ENCODE results near the gene TGM3. TPM values are rescaled to one million over a fixed set of nuclear protein-coding genes. Genes with fewer than 3 reads are reported as not detected.

Gene TGM3
- total and polyA plus RNA-seq, 12 donors: 0.22 TPM; not detected in 11

DNA sequence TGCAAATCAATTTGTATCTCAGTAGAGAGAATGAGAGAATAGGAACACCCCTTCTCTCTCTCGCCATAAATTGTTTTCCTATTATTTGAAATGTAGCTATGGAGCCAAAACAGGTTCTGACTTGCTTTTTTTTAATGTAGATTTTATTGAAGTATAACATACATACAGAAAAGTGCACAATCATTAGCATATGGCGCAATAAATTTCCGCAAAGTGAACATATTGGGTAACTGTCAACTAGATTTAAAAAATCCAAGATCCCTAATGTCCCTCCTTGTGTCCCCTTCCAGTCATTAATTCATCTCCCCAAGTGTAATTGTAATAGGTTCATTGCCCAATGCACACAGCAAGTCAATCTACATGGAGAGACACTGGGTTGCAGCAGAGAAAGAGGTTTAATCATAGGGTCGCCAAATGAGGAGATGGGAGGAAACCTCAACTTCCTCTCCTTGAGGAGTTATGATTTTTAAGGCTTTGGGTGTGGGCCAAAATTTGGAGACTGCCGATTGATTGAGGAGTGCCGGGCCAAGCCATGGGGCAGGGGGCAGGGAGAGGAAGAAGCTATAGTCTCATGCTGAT is 43.3 kb upstream of the TGM3 start:
- TF ChIP-seq CTCF (IDR thresholded peaks at IDR 0.05): no peak
- WGBS, 2 donors: 67 to 71% methylated on average over 6 of the region's 6 CpGs
- no peaks in the 10 kb centered on the region for H3K36me3 ChIP-seq
- H3K27ac ChIP-seq: no peak overlapping the region
- H3K27me3 ChIP-seq: peaks cover 0 to 36% (median 8%) of the 10 kb centered on the region in 7 donors
- DNase-seq (no peak), ATAC-seq (no peak)
- intact Hi-C loops (cut with DNase I): loop anchor here in 1 of 10 donors (5.0 to 10.0 kb wide), 2 partner anchors 52 to 770 kb away; no protein-coding TSS in a partner anchor
- no peak overlapping the region for H3K4me3 ChIP-seq
- H3K4me1 ChIP-seq: peaks cover 0 to 25% (median 0%) of the 10 kb centered on the region in 9 donors
- no peaks in the 10 kb centered on the region for H3K9me3 ChIP-seq

- H3K27me3 ChIP-seq: peaks cover 0 to 29% (median 3%) of the 10 kb centered on the region in 7 donors
- no peak for DNase-seq
- 94% methylated on average over 10 of the region's 10 CpGs for WGBS, 2 donors
- H3K27ac ChIP-seq: no peak overlapping the region
- no peak for ATAC-seq
- peaks cover 0 to 25% (median 0%) of the 10 kb centered on the region in 9 donors for H3K4me1 ChIP-seq
- intact Hi-C loops (cut with DNase I): loop anchor here in 1 of 10 donors (5.0 to 10.0 kb wide), 2 partner anchors 52 to 771 kb away; no protein-coding TSS in a partner anchor
- no peak for TF ChIP-seq CTCF (IDR thresholded peaks at IDR 0.05)
- no peak overlapping the region for H3K4me3 ChIP-seq
- H3K36me3 ChIP-seq: no peaks in the 10 kb centered on the region
- H3K9me3 ChIP-seq: no peaks in the 10 kb centered on the region
These were observed 42.5 kb upstream of the TGM3 start for GRCh38 chr20:2253256-2253655.

- intact Hi-C loops (cut with DNase I): loop anchor here in 1 of 10 donors (5.0 to 10.0 kb wide), 2 partner anchors 50 to 772 kb away; no protein-coding TSS in a partner anchor
- ATAC-seq: no peak
- peaks cover 0 to 25% (median 0%) of the 10 kb centered on the region in 9 donors for H3K4me1 ChIP-seq
- H3K27me3 ChIP-seq: peaks cover 0 to 35% (median 0%) of the 10 kb centered on the region in 7 donors
- DNase-seq: no peak
- TF ChIP-seq CTCF (IDR thresholded peaks at IDR 0.05): no peak
- no peaks in the 10 kb centered on the region for H3K9me3 ChIP-seq
- no peaks in the 10 kb centered on the region for H3K36me3 ChIP-seq
- no peak overlapping the region for H3K27ac ChIP-seq
- WGBS, 2 donors: 75 to 82% methylated on average over 1 of the region's 1 CpG
- H3K4me3 ChIP-seq: no peak overlapping the region
These were observed 41.5 kb upstream of the TGM3 start for GRCh38 chr20:2254333-2254732.

- no peak for ATAC-seq
- WGBS, 2 donors: 62 to 70% methylated on average over 9 of the region's 9 CpGs
- Histone ChIP-seq H3K36me3 (no peaks in the 10 kb centered on the region), H3K27me3 (peaks cover 0 to 39% (median 0%) of the 10 kb centered on the region in 7 donors), H3K4me3 (no peak overlapping the region), H3K4me1 (peaks cover 0 to 25% (median 0%) of the 10 kb centered on the region in 9 donors), H3K27ac (no peak overlapping the region), H3K9me3 (no peaks in the 10 kb centered on the region)
- no peak for TF ChIP-seq CTCF (IDR thresholded peaks at IDR 0.05)
- intact Hi-C loops (cut with DNase I): loop anchor here in 1 of 10 donors (10.0 kb wide), 1 partner anchor 49 kb away; no protein-coding TSS in a partner anchor
- DNase-seq: no peak
These were observed 39.8 kb upstream of the TGM3 start for GRCh38 chr20:2255926-2256531.

Measured in heart right ventricle (tissue), 16 donors.